ENCODE results near the gene MYH7B. TPM values are rescaled to one million over a fixed set of nuclear protein-coding genes. Genes with fewer than 3 reads are reported as not detected.

MYH7B gene
- total RNA-seq, 2 donors from 2014 or later: 0.69 to 1.5 TPM

DNA sequence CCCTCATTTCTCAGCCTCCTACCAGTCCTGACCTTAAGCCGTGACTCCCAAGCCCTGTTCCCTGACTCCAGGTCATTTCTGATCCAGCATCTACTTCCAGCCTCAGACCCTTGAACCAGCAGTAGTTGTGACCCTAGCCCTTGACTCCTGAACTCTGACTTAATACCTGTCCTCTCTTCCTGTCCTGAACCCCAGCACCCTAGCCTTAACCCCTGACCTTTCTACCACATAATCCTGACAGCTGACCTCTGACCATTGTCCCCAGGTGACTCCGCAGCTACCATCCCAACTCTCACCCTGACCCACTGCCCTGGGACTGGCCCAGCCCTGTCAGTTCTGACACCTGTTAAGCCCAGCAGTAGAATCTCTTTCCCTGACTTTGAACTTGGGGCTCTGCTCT is 42.1 kb downstream of the MYH7B start:
- TF ChIP-seq, protein P1, sequence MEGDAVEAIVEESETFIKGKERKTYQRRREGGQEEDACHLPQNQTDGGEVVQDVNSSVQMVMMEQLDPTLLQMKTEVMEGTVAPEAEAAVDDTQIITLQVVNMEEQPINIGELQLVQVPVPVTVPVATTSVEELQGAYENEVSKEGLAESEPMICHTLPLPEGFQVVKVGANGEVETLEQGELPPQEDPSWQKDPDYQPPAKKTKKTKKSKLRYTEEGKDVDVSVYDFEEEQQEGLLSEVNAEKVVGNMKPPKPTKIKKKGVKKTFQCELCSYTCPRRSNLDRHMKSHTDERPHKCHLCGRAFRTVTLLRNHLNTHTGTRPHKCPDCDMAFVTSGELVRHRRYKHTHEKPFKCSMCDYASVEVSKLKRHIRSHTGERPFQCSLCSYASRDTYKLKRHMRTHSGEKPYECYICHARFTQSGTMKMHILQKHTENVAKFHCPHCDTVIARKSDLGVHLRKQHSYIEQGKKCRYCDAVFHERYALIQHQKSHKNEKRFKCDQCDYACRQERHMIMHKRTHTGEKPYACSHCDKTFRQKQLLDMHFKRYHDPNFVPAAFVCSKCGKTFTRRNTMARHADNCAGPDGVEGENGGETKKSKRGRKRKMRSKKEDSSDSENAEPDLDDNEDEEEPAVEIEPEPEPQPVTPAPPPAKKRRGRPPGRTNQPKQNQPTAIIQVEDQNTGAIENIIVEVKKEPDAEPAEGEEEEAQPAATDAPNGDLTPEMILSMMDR (IDR thresholded peaks at IDR 0.05): no peak

GRCh38 chr20:34998331-34998950 is 42.8 kb downstream of the MYH7B start:
- intact Hi-C loops (cut with DNase I): no loop called here
- Histone ChIP-seq H3K9me3 (no peaks in the 10 kb centered on the region), H3K4me1 (no peaks in the 10 kb centered on the region), H3K9ac (ENCODE audit: low read depth in 2 of 2, low read length in 2 of 2) (no peak overlapping the region), H3K36me3 (no peaks in the 10 kb centered on the region), H3K27me3 (no peaks in the 10 kb centered on the region), H3K4me3 (no peak overlapping the region), H3K27ac (no peak overlapping the region)
- TF ChIP-seq, protein P1 (IDR thresholded peaks at IDR 0.05): no peak
- DNase-seq: no peak

More for the DNA sequence above, 42.1 kb downstream of the MYH7B start:
- Histone ChIP-seq H3K27me3 (no peaks in the 10 kb centered on the region), H3K4me1 (no peaks in the 10 kb centered on the region), H3K4me3 (no peak overlapping the region), H3K9ac (ENCODE audit: low read depth in 2 of 2, low read length in 2 of 2) (peak overlapping the region in 1 of 2 donors; percentile 19), H3K27ac (no peak overlapping the region), H3K9me3 (no peaks in the 10 kb centered on the region), H3K36me3 (no peaks in the 10 kb centered on the region)
- no peak for DNase-seq
- intact Hi-C loops (cut with DNase I): no loop called here

DNA sequence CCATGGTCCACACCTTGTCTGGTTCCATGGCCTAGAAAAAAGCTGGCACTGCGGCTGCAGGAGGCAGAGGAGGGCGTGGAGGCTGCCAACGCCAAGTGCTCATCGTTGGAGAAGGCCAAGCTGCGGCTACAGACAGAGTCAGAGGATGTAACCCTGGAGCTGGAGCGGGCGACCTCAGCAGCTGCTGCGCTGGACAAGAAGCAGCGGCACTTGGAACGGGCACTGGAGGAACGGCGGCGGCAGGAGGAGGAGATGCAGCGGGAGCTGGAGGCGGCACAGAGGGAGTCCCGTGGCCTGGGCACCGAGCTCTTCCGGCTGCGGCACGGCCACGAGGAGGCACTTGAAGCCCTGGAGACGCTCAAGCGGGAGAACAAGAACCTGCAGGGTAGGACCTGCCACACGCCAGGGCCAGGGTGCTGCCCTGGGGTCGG is 43.4 kb downstream of the MYH7B start:
- Histone ChIP-seq H3K27me3 (no peaks in the 10 kb centered on the region), H3K27ac (no peak overlapping the region), H3K36me3 (no peaks in the 10 kb centered on the region), H3K9me3 (no peaks in the 10 kb centered on the region), H3K9ac (ENCODE audit: low read depth in 2 of 2, low read length in 2 of 2) (no peak overlapping the region), H3K4me1 (no peaks in the 10 kb centered on the region), H3K4me3 (no peak overlapping the region)
- intact Hi-C loops (cut with DNase I): no loop called here
- no peak for DNase-seq
- TF ChIP-seq, protein P1 (IDR thresholded peaks at IDR 0.05): no peak

- H3K4me3 ChIP-seq: no peak overlapping the region
- no peak overlapping the region for H3K27ac ChIP-seq
- DNase-seq: no peak
- intact Hi-C loops (cut with DNase I): no loop called here
- H3K9ac ChIP-seq (ENCODE audit: low read depth in 2 of 2, low read length in 2 of 2): no peak overlapping the region
- no peaks in the 10 kb centered on the region for H3K36me3 ChIP-seq
- H3K4me1 ChIP-seq: no peaks in the 10 kb centered on the region
- TF ChIP-seq, protein P1 (IDR thresholded peaks at IDR 0.05): no peak
- no peaks in the 10 kb centered on the region for H3K27me3 ChIP-seq
- H3K9me3 ChIP-seq: no peaks in the 10 kb centered on the region
Measured at GRCh38 chr20:34999782-35000181, 44.1 kb downstream of the MYH7B start.

- Histone ChIP-seq H3K27me3 (no peaks in the 10 kb centered on the region), H3K36me3 (no peaks in the 10 kb centered on the region), H3K27ac (no peak overlapping the region), H3K4me1 (no peaks in the 10 kb centered on the region), H3K9me3 (no peaks in the 10 kb centered on the region), H3K9ac (ENCODE audit: low read depth in 2 of 2, low read length in 2 of 2) (no peak overlapping the region), H3K4me3 (no peak overlapping the region)
- intact Hi-C loops (cut with DNase I): no loop called here
- DNase-seq: no peak
- TF ChIP-seq, protein P1 (IDR thresholded peaks at IDR 0.05): no peak
Measured at GRCh38 chr20:35000311-35000921, 44.7 kb downstream of the MYH7B start.
